HG03175 (cell line): ENCODE data around the gene SNRK.

Experiments used
- ATAC-seq: cut with Tn5 transposase; IDR thresholded peaks from one replicate; pipeline ENCODE4 v1.9.1; 2021; ENCODE audit warnings: mild to moderate bottlenecking, moderate library complexity; ENCODE audit not compliant: unreplicated experiment

Gene SNRK

DNA sequence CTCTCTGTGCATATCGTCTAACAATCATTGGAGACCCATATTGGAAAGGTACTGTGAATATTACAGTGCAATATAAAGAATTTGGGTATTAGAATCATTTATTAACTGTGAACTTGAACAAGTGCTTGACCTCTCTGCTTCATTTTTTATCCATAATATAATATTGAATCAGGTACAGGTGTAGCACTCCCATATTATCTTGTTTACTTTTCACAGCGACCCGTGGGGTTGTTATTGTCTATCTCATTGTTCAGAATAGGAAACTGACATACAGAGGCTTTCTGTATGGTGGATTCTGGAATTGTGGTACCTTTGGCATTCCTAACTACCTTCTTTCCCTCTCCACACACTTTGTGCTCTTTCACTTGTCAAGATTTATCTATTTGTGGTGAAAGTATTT is 17.8 kb downstream of the SNRK start:
- no peak for ATAC-seq

DNA sequence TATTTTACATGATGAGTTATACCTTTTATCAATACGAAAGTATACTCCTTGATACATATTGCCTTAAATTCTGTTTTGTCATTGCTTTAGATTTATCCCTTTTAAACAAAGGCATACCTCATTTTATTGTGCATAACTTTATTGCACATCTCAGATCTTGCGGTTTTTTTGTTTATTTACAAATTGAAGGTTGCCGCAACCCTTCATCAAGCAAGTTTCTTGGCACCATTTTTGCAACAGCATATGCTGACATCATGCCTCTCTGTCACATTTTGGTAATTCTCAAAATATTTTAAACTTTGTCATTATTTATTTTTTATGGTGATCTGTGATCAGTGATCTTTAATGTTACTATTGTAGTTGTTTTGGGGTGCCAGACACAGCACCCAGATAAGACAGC is 20.9 kb downstream of the SNRK start:
- ATAC-seq: no peak

DNA sequence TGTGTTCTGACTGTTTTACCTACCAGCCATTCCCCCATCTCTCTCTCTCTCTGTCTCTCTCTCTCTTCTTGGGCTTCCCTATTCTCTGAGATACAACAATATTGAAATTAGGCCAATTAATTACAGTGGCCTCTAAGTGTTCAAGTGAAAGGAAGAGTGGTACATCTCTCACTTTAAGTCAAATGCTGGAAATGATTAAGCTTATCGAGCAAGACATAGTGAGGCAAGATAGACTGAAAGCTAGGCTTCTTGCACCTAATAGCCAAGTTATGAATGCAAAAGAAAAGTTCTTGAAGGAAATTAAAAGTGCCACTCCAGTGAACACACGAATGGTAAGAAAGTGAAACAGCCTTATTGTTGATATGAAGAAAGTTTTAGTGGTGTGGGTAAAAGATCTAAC is 21.3 kb downstream of the SNRK start:
- no peak for ATAC-seq

DNA sequence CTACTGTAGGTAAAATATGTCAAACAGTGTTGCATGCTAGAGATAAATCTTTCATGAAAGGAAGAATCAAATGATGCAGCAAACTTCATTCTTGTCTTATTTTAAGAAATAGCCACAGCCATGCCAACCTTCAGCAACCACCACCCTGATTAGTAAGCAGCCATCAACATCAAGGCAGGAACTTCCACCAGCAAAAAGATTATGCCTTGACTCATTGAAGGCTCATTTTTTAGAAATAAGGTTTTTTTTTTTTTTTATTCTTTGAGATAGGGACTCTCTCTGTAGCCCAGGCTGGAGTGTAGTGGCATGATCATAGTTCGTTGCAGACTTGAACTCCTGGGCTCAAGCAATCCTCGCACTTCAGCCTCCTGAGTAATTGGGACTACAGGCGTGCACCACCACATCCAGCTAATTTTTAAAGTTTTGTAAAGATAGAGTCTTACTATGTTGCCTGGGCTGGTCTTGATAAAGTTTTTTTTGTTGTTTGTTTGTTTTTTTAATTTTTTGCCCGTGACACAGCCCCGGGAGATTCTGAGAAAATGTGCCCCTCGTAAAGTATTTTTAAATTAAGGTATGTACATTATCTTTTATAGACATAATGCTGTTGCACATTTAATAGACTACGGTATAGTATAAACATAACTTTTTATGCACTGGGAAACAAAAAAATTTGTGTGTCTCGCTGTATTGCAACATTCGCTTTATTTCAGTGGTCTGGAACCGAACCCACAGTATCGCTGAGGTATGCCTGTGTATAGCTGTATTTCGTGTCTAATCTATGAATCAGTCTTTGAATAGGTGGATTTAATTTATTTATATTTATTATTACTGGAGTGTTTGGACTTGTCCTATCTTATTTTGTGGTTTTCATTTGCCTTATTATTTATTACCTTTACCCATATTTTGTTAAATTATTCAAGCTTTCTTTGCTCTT is 23.3 kb downstream of the SNRK start:
- ATAC-seq: no peak

DNA sequence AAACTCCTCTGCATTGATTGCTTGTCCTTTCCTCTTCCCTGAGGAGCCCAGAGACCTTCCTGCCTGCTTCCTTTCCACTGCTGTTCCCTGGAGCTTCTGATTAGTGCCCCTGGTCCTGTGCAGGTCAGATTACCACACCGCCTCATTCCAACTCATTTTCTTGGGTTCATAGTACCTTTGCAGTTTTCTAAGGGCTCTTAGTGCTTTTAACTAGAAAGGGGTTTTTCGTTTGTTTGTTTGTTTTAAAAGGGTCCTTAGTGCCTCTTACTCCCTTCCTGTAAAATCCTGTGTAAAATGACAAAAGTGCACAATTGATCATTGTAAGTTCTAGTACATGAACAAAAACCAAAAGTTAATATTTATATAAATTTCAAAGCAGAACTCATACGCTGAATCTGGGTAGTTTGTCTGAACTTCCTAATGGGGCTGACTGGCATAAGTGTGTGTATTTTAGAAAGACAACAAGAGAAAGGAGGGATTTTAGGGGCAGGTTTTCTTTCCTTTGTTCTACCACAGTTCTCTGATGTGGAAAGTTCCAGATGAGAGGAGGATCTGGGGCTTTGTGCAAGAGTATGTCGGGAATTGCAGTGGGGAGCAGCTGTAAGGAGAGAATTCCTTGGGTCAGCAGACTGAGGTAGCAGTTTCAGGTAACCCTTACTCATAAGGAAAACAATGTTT is 30.6 kb downstream of the SNRK start:
- ATAC-seq: no peak

DNA sequence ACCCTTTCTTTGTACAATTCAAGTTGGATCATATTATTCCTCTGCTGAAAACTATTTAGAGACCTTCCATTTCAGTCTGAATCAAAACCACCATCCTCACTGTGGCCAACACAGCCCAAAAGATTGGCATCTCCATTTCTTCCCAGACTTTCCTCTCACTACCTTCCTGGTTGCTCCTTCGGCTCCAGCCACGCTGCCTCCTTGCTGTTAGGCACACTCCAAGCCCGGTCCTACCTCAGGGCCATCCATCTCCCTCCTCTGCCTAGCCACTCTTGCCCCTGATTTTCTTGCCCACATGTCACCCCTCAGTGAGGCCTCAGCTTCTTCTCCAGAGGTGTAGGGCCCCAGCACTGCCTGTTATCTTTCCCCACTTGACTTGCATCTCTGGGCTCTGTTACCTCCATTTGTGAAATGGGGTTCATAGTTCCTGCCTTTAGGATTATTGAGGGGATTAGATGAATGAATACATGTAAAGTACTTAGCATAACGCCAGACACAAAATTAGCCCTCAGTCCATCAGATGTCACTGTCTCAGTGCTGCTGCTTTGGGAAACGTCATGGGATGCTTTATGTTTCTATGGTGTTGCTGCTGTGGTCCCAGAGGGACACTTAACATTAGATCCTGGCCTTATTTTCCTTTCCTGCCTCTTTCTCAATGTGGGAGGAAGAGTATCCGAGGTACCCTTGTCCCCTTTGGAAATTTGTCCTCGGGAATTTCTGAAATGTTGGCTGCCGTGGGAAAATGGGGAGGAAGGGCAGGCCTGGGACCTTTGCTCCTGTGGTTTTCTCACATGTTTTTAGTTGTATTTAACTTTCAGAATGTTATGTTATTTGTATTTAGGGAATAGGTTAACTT is 31.3 kb downstream of the SNRK start:
- ATAC-seq: no peak

DNA sequence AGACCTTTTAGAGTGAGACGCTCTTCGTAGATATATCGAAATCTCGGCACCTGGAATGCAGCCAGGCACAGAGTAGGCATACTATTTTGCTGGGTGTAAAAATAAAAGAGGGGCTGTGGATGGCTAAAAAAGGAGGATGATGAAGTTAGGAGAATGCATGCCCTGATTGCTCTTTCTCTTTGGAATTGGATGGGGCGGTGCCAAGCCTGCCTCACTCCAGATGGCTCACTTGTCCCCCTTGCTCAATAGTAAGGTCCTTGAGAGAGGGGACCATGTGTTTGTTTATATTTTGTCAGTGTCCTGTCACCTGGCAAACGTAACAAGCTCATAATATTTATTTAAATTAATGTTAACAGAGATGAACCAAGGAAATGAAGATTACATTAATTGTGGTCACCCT is 33.0 kb downstream of the SNRK start:
- ATAC-seq: no peak

DNA sequence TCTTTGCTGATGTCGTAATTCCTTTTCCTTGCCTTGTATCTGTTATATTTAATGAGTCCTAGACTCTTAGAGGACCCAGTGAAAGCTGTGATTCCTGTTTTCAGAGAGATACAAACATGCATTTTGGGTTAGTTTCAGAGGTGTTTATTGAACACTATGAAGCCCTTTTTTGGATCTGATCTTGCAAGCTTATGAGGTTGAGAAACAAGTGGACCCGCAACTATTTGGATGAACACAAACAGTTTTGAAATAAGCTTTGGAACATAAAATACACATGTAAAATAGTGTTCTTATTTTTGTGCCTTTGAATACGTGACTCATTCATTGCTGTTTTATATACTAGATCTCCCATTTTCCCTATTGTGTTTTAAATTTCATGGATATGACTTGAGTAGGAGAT is 33.5 kb downstream of the SNRK start:
- ATAC-seq: no peak

DNA sequence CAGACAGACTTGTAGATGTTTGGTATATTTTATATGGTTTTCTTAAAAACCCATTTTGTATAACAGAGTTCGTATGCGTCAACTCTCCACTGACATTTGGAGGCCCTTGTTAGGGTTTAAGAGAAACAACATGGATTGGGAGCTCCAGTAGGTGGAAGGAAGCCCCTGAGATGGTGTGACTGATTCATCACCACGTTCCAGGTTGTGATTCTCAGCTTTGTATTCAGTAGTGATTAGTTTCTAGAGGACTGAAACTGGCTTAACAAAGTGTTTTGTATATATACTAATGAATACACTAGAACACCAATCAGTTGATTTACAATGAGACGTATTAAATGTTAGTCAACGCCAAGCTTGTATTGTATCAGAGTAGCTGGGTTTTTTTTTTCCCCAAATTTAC is 33.9 kb downstream of the SNRK start:
- no peak for ATAC-seq

DNA sequence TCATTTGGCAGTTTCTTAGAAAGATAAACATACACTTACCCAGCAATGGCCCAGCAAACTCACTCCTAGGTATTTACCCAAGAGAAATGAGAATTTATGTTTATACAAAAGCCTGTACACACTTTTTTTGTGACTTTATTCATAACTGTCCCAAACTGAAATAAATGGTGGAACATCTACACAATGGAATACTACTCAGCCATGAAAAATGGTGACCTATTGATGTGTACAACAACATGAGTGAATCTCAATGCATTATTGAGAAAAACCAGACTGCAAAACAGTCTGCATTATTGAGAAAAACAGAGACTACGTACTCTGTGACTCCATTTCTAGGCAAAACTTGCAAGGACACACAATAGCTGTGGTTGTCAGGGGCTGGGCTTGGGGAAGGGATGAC is 37.2 kb downstream of the SNRK start:
- no peak for ATAC-seq

DNA sequence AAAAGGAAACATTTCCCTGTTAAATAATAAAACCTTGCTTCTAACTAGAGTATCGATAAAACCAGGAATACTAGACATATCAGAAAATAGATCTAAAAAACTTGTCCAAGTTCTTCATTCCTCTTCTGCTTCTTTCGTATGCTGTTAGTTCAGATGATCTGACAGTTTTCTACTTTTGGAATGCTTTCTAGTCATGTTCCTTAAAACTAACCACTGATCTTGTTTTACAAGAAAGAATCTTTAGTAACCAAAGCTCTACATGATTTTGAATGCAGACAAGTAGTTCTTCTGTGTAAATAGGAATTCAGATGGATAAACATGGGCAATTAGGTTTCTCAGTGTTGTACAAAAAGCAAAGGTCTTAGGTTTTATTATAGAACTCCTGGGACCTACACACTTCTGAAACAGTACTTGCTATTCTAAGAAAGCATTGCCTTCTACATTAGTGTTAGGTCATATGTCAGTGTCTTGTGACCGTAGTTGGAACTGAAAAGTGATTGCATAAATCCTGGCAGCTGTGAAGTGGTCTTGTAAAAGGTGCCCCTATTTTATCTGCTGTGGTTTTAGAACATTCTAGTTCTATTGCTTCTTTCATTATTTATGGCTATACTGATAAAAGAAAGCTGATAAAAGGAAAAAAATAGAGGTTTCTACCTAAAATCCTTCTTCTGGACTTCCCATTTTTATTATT is 40.7 kb downstream of the SNRK start:
- no peak for ATAC-seq

DNA sequence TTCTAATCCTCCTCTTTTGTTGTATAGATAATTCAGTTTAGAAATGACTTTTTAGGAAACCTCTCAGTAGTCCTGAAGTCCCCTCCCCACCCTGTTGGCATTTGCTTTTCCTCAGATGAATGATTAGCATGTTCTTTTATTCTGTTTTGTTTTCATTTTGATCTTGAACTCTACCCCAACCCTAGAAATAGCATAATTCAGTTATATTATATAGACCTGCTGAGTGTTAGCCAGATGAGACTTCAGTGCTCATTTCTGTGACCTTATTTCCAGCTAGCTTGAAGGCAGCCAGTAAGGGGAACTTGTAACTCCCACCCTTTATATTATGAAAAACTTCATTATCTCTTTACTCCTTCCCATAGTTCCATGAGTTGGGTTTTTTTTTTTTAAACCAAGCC is 41.2 kb downstream of the SNRK start:
- ATAC-seq: no peak

DNA sequence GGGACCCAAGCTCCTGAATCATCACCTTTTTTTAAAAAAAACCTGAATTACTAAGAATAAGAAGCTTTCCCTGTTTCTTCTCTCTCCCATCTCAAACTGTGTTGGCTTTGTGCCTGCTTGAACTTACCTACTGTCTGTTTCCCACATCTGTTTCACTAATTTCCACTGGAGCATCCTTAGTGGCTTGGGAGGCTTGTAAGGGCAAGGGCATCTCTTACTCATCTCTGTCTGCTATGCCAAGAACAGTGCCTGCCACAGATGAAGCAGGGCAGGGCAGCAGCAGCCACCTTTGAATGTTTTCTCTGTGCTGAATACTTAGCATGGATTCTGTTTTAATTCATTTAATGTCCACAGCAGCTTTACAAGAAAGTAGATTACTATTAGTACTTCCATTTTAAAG is 42.3 kb downstream of the SNRK start:
- no peak for ATAC-seq

DNA sequence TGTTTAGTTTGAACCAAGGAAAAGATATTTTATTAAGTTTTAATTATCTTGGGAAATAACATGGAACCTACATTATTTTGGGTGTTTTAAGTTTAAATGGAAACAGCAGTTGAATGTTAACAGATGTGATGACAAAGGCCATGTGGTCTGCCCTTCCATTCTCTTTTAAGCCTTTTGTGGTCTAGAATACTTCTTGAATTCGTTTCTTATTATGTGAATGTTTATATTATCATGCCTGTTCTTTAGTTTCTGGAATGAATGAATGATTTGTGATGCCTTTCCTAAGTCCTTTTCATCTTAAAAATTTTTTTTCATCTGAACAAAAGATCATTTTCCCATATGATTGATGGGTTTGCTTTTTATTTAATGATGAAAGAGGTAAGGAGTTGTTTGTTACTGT is 44.6 kb downstream of the SNRK start:
- ATAC-seq: no peak

DNA sequence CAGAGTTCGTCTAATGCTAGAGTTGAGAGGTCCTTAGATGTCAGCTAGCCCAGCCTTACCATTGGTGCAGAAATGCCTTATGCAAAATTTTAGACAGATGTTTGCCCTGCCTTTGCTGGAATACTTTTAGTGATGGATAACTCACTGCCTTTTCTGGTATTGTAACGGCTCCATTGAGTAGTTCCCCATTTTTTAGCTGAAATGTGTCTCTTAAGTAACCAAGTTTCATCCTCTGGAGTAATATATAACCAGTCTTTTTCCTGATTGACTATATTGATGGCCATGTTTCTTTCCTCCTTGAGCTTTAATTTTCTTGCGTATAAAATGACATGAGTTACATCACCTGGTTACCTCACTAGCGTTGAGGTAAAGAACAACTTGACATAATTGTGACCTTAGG is 45.0 kb downstream of the SNRK start:
- no peak for ATAC-seq

DNA sequence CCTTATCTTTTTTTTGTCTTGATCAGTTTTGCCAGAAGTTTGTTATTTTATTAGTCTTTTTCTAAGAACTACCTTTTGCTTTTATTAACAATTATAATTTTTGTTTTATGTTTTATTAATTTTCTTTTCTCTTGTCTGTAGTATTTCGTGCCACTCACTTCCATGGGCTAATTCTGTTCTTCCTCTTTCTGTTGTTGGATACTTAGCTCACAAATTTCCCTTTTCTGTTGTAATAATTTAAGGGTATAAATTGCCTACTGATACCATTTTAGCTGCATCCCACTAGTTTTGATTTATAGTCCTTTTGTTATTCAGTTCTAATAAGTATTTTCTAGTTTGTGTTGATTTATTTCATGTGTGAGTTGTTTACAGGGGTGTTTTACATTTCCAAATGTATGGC is 48.6 kb downstream of the SNRK start:
- no peak for ATAC-seq

DNA sequence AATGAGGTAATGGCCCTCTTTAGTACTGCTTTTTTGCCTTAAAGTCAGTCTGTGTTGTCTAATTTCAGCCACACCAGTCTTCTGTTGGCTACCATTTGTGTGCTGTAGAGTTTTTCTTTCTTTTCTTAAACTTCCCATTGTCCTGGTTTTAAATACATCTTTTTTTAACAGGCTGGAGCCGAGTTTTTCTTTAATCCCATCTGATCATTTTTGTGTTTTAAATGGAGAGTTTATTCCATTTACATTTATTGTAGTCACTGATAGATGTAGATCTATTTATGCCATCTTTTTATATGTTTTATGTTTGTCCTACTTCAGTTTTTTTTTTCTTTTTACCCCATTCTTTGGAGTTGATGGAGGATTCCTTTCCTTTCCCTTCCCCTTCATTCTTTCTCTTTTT is 49.5 kb downstream of the SNRK start:
- no peak for ATAC-seq

DNA sequence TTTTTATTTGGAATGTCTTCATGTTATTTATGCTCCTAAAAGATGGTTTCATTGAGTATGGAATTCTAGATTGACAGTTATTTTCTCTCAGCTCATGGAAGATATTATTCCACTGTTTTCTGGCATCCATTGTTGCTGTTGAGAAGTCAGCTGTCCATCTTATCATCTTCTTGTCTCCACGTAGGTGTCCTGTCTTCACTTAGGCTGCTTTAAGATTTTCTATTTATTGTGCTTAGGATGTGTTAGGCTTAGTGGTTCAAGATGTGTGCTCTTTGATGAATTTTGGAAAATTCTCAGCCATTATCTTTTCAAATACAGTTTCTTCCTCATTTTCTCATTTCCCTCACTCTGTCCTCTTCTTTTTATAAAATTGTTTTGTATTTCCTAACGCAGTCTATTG is 52.0 kb downstream of the SNRK start:
- no peak for ATAC-seq

DNA sequence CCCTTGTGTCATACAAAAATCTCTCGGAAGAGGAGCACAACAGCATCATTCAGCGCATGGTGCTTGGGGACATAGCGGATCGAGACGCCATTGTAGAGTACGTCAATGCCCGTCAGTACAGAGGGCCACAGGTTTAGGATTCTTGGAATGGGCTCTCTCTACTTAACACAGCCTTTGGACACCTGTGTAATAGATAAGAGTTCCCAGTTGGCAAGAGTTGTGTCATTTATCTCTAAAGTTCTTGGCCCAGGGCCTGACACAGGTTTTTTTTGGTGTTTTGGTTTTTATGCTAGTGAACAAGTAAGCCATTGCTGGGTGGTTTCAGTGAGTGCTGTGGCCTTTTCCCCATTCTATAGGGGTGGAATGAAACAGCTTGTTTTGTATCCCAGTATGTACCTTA is 54.1 kb downstream of the SNRK start:
- no peak for ATAC-seq

DNA sequence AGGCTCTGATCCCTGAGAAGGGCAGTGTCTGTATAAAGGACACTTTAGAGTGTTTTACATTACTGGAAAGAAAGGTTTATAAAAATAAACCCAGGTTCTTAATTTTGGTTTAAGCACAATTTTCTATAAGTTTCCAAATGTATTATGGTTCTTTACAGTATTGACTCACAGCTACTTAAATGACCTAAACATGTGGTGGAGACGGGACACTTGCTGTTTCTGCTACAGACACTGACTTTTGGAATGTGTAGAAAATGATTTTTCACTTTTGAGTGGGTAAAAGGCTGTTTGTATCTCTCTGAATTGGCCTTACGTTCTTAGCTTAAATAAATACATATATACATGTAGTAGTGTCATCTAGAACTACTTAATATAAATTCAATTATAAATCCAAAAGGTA is 55.4 kb downstream of the SNRK start:
- no peak for ATAC-seq

DNA sequence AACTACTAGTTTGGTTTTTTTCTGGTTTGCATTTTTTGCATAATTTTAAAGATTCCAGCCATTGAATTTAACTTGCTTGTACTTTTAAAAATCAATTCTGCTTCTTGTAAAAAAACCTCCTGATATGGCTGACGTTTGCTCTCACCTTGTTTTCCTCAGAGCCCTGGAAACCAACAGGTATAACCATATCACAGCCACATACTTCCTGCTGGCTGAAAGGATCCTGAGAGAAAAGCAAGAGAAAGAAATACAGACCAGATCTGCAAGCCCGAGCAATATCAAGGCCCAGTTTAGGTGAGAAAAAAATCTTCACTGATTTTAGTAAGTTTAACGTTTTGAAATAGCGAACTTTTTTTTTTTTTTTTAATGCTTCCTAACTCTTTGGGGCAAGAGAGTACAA is 56.8 kb downstream of the SNRK start:
- ATAC-seq: no peak
